ENCODE data around the gene CD6.
A peak's percentile ranks its signal among the peaks of the same experiment; 100 is the strongest.

Gene CD6

DNA sequence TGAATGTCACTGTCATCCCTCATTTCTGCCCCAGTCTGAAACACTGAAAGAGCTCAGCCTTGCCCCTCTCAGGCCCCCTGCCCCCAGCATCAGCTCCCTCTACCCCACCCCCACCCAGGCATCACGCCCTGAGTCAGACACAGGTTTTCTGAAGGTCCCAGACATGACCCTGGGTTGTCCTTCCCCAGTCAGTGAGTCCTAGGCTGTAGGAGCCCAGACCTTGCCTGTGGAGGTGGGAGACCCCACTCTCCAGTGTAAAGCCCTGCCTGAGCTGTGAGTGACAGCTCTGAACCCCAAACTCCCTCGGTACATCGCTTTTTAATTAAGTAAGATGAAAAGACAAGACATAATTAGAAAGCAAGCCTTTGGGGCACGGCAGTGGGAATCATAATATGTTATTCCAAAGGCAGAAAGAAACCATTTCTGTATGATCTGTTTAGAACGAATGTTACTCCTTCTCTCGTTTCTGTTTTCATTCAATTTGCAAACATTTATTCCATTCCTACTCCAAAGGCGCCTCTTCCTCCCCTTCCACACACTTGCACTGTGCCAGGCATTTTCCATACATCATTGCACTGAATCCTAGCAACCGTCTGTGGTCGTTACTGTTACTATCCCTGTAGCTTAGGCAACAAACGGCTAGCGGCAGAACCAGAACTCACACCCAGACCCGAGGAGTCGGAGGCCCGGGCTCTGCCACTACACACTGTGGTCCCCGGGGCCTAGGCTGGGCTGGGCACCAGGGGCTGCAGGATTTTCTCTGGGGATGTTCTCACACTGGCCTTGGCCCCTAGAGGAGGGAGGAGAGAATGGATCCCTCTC lies 63.4 kb downstream of the CD6 start:
- DNase-seq = no peak

GRCh38 chr11:61035526-61035835 lies 64.0 kb downstream of the CD6 start:
- DNase-seq = no peak

GRCh38 chr11:61037441-61038093 lies 66.1 kb downstream of the CD6 start:
- DNase-seq = no peak

- no peak for DNase-seq
Measured at GRCh38 chr11:61039916-61040315, 68.4 kb downstream of the CD6 start.

DNA sequence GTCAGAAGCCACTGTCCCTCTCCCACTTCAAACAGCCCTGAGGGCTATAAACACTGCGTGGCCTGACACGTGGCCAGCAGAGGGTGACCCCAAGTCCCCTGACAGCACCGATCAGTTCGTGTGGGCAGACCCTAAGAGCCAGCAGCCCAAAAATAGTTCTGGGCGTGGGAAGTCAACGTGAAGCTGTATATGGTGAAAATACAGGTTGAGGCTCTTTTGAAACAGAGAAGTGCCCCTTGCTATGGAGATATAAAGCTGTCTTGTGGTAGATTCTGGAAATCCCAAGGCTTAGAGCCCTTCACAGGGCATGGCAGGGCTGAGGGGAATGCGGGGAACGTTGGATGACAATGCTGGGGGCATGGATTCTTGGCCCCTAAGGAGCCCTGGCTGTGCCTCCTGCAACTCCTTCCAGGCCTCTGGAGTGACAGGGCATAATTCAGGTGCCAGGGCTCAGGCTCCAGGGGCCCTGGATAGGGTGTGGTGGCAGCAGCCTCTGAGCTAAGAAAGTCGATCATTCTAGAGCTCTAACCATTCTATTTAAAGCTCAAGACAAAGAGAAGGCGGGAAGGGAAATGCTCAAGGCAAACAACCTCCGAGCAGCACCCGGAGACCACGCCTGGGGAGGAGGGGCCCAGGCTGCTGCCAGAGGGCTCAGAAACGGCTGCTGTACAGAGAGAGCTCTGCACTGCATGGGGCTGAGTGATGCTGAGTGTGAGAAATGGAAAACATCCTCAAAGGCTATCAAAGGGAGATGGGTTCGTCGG lies 70.5 kb downstream of the CD6 start:
- peak; percentile 93 for DNase-seq

GRCh38 chr11:61042537-61042936 lies 71.1 kb downstream of the CD6 start:
- DNase-seq = no peak

GRCh38 chr11:61042961-61043540 lies 71.6 kb downstream of the CD6 start:
- no peak for DNase-seq

- DNase-seq = no peak
Measured at GRCh38 chr11:61045271-61045670, 73.8 kb downstream of the CD6 start.

DNA sequence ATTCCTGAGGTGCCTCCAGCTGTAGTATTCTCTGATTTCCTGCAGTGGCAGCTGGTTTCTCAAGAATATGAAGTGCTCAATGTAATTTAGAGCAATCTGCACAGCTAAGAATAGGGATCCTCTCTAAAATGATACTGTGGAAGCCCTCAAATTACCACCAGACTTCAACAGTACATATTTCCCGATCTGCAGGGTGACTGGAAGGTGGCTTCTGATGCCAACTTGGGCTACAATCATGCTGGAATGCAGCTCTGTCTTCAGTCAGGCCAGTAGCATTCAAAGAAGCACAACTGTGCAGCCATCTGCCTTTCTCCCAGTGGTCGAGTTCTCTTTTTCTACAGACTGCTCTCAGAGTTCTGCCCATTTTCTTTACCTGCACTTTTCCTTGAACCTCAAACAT lies 75.4 kb downstream of the CD6 start:
- no peak for DNase-seq

DNA sequence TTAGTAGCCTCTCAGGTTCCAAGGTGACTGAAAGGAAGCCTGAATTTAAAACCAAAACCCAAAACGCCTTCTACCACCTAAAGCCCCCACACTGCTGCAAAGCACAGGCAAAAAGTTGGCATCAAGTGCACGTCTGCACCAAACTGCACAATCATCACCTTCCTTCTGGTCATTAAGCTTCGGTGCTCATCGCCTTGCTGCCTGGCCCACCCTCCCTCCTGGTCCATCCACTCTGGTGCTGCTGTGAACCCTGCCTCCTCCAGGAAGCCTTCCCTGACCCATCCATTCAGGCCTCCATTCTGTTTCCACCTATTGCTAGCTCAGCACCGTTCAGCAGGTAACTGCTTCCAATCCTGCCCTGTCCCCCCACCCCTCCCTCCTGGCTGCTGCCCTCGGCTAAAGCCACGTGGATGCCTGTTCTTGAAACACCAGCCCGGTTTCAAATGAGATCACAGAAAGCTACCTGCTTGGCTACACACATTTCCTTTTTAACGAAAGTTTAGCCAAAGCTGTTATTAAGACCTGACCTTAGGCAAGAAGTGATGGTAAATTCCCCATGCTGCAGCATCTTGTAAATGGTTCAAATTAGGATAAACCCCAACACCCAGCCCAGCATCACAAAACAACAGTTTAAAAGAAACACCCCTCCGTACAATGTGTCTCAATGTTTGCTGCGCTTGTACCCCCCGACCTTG lies 77.0 kb downstream of the CD6 start:
- DNase-seq = no peak

GRCh38 chr11:61049063-61049377 lies 77.5 kb downstream of the CD6 start:
- DNase-seq = no peak

DNA sequence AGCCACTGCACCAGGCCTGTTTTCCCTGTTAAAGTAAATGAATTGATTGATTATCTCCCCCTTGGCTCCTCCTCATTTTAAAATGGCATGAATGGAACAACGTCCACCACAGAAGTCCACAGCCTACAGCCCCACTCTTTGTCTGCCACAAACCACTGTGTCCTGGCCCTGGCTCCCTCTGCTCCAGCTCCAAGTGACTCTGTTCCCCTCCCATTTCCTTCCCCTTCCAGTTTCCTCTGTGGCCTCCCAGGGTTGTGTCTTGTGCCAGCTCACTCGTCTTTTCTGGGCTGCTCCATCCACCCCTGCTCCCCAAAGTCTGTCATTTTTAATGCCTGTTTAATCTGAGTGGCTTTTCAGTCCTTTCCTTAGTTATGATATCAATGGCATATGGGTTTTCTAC lies 78.4 kb downstream of the CD6 start:
- no peak for DNase-seq

DNA sequence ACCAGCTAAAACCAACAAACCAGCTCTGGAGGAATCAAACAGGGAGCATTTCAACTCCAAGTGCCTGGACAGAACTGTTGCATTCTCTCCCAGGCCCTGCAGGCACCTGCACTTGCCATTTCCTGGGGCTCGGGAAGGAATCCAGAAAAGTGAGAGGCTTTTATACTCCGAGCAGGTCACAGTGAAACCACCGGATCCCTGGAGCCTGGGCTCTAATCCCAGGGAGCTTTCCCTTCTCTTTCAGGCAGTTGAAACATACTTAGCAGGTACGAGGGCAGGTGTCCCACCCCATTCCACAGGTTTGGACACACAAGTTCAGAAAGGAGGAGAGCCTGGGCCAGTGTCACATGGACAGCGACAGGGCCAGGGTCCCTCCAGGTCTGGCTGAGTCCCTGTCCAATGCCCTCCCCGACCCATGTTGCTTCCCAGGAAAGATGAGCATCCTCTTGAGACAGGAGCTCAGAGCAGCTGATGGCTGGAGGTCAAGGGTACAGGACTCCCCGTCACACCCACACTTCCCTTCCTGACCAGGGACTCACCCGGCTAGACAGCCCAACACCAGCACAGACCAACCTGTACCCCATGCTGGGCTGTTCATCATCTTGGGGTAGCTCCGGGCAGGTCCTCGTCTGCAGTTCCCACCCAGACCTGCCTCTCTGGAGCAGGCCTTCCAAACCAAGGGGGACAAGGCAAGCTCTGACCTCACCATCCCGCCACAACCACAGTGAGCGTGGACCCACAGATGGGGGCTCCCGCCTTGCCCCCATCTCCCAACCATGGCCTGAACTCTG lies 80.9 kb downstream of the CD6 start:
- no peak for DNase-seq

GRCh38 chr11:61053191-61053590 lies 81.7 kb downstream of the CD6 start:
- DNase-seq = no peak

DNA sequence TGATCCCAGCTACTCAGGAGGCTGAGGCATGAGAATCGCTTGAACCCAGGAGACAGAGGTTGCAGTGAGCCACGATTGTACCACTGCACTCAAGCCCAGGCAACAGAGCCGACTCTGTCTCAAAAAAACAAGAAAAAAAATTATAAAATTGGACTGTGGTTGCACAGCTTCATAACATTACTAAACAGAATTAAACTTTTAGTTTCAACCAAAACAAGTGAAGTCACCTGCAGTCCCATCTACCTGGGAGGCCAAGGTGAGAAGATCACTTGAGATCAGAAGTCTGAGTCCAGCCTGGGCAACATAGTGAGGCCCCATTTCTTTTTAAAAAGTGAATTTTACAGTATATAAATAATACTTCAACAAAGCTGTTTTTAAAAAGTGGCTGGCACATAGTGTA lies 83.0 kb downstream of the CD6 start:
- DNase-seq = no peak

GRCh38 chr11:61054927-61055562 lies 83.6 kb downstream of the CD6 start:
- no peak for DNase-seq

GRCh38 chr11:61055776-61056175 lies 84.3 kb downstream of the CD6 start:
- DNase-seq = no peak

GRCh38 chr11:61056571-61056970 lies 85.1 kb downstream of the CD6 start:
- DNase-seq = no peak

DNA sequence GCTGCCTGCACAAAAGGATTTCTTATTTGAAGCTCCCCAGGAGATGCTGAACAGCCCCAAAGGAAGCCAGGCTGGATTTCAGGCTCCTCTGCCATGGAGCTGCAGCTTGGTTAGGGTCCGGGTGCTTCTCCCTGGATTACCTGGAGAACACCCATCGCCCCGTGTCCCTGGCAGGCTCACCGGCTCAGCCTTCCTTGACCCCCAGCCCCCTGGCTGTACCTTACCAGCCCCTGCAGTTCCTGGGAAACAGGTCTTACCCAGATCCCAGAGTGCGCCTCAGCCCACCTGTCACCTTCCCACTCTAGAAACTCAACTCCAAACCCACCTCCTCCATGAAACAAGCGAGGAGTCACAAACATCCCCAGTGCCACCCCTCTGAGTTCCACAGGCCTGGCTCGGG lies 85.5 kb downstream of the CD6 start:
- no peak for DNase-seq

GRCh38 chr11:61057615-61058014 lies 86.1 kb downstream of the CD6 start:
- no peak for DNase-seq

GRCh38 chr11:61058583-61059259 lies 87.2 kb downstream of the CD6 start:
- DNase-seq = no peak

All from NCI-H1417 treated with DMSO at 0.1 percent for 48 hours (cell line).